GM13977 (cell line): ENCODE results near the gene MAML3.

Source experiments
- DNase-seq: peaks from one replicate; pipeline ENCODE4 v3.0.0; 2012; ENCODE audit warnings: low spot score
- CTCF ChIP-seq: IDR thresholded peaks from 2 replicates; pipeline ENCODE4 v1.5.1; 2012; ENCODE audit warnings: mild to moderate bottlenecking, control low read depth; ENCODE audit not compliant: insufficient read depth; ENCODE audit errors: extremely low read depth, missing control alignments
- in situ Hi-C: fragments of 300-500 bp; cut with MboI; formaldehyde crosslinking; loops from one replicate; pipeline ENCODE4 v1.12.0; 2022; ENCODE audit warnings: low sequenced_read_pairs, low pct_unique_long_range_greater_than_20kb, mixed read lengths, inconsistent platforms; ENCODE audit not compliant: unreplicated experiment

MAML3 gene

GRCh38 chr4:140116442-140117104 lies 37.4 kb downstream of the MAML3 start:
- no peak for DNase-seq
- in situ Hi-C loops: no loop called here
- TF ChIP-seq CTCF: no peak

DNA sequence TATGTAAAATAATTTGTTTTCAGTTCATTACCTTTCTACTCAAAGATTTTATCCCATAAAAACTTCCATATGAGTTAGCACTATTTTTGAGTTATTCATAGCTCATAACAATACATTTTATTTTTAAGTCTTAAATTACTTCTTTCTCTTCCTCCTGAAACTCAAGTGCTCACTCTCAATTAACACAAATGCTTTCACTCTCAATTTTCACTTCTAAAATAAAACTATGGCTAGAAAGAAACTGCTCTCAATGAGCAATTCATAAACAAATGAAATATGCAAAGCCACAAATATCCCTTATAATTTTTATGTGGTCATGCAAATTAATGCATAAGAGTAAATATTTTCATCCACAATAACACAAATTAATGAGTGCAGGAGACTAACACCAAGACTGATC lies 38.8 kb downstream of the MAML3 start:
- no peak for TF ChIP-seq CTCF
- in situ Hi-C loops: no loop called here

GRCh38 chr4:140113653-140114052 lies 40.3 kb downstream of the MAML3 start:
- no peak for TF ChIP-seq CTCF
- in situ Hi-C loops: no loop called here

More for the DNA sequence above, 38.8 kb downstream of the MAML3 start:
- no peak for DNase-seq

DNA sequence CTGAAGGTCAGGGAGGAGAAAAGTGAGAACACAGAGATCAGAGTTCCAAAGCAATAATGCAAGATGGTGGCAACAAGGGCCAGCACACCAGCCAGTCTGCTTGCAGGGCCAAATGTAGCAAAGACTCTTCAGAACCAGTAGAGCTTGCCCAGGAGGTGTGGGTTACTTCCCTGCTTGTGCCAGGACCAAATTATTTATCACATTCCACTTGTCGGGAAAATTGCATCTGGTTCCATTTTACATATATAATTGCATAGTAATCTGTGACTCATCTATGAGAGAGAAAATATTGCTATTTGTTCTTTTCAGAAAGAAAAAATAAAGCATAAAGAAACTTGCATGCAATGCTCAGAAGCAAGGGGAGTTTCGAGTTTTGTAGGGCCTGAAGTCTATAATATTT lies 41.4 kb downstream of the MAML3 start:
- DNase-seq: no peak
- TF ChIP-seq CTCF: no peak
- in situ Hi-C loops: no loop called here

More at GRCh38 chr4:140113653-140114052, 40.3 kb downstream of the MAML3 start:
- no peak for DNase-seq

DNA sequence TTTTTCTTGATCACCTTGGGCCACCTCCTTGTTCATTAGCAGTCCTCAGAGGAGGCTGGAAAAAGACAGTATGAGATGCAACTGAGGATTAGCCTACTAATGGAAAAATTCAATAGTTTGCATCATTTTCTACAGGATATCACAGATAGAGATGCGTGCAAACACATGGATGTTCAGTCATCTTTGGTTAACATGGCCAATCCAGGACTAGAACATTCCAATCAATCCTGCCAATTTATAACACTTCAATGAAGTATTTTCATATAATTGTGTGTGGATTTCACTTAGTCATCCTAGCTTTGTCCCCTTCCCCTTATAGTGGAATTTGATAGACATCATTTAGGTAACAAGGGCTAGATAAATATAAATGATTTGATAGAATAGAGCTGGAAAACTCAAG lies 42.7 kb downstream of the MAML3 start:
- no peak for DNase-seq
- in situ Hi-C loops: no loop called here
- no peak for TF ChIP-seq CTCF

GRCh38 chr4:140110542-140111215 lies 43.3 kb downstream of the MAML3 start:
- in situ Hi-C loops: no loop called here
- no peak for TF ChIP-seq CTCF

More at GRCh38 chr4:140110542-140111215, 43.3 kb downstream of the MAML3 start:
- DNase-seq: no peak
